ENCODE data around the gene FKBP4. TPM values are rescaled to one million over a fixed set of nuclear protein-coding genes. Genes with fewer than 3 reads are reported as not detected.

FKBP4 gene
- total RNA-seq, 2 experiments from 2014 or later: 62.3 to 67.7 TPM

- DNase-seq (no peak), ATAC-seq (ENCODE audit: low read depth) (no peak)
- Mint-ChIP-seq H3K27ac (no peak overlapping the region), H3K36me3 (peaks cover 6% of the 10 kb centered on the region), H3K4me1 (peaks cover 23% of the 10 kb centered on the region), H3K4me3 (peak overlapping the region; percentile 80), H3K9me3 (no peaks in the 10 kb centered on the region), H3K27me3 (peaks cover 10% of the 10 kb centered on the region)
- POLR2A ChIA-PET: interaction anchor here (0.7 to 3.4 kb wide), 3 partner anchors 19 to 84 kb away, joined by 4 to 23 read pairs (median 12); partner anchors contain the start of genes FOXM1, ITFG2 and RHNO1
Observed at GRCh38 chr12:2793561-2793960, 1.2 kb upstream of the FKBP4 start.

DNA sequence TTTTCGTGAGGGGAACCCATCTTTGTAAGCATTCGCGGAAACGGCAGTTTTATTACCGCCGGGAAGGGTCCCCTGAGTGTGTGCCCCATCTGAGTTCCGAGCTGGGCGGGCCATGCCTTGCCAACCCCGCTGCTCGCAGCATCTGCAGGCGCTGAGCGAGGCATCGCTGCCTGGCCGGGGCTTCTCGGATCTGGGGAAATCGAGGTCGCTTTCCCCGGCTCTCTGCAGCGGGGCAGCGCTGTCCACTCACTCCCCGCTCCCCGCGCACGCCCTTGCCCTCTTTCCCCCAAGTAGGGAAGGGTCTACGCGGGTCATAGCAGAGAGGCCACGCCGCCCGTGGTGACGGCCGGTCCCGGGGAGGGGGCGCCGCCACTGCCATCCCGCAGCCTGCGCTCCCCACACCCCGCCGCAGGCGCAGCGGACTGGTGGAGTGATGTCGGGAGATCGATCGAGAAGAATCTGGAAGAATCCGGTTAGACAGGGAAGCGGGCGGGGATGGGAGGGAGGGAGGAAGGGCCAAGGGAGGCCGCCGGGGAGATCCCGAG is 507 bp upstream of the FKBP4 start:
- H3K27me3 Mint-ChIP-seq: peaks cover 7% of the 10 kb centered on the region
- peaks cover 9% of the 10 kb centered on the region for H3K36me3 Mint-ChIP-seq
- H3K27ac Mint-ChIP-seq: peak overlapping the region; percentile 45
- ATAC-seq (ENCODE audit: low read depth): peak; percentile 4
- peak; percentile 59 for DNase-seq
- peaks cover 26% of the 10 kb centered on the region for H3K4me1 Mint-ChIP-seq
- H3K4me3 Mint-ChIP-seq: peak overlapping the region; percentile 80
- no peaks in the 10 kb centered on the region for H3K9me3 Mint-ChIP-seq
- POLR2A ChIA-PET: interaction anchor here (0.7 to 3.4 kb wide), 7 partner anchors 11 to 104 kb away, joined by 3 to 31 read pairs (median 5); partner anchors contain the start of genes FOXM1, ITFG2 and RHNO1

DNA sequence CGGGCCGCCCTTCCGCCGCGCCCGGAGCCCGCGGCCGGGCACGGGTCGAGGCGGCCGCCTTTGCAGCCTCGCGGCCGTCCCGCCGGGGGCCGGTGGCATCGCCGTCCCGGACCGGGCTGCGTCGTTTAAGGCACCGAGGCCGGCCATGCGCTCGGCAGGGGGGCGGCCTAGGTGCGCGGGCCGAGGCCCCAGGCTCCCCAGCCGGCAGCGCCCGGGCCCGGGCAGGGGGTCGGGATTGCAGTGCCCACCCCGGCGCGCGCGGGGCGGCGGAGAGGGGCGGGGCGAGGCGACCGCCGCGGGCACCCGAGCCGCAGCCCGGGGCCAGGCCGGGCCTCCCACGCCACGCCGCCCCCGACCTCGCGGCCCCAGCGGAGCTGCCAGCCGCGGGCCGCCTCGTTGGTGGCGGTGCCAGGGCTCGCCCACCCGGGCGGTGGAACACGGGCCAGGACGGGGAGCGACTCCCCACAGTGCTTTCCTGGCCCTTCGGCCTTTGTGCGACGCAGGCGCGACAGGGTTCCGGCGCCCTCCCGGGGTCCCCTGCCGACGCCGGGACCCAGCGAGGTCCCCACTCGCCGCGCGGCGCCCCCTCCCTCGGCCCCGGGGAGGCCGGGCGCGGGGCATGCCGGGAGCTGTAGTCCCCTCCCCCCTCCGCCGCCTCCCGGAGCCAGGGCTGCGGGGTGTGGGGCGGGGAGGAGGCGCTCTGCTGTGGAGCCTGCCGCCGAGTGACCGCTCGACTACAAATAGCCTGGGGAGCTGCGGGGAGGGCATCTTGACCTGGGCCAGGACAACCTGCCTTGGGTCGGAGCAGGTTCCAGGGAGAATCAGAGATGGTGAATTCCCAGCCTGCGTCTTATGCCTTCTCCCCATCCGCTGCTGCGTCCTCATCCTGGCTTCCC is 769 bp downstream of the FKBP4 start:
- H3K27ac Mint-ChIP-seq: peak overlapping the region; percentile 85
- H3K4me3 Mint-ChIP-seq: peak overlapping the region; percentile 87
- H3K4me1 Mint-ChIP-seq: peaks cover 32% of the 10 kb centered on the region
- ATAC-seq (ENCODE audit: low read depth) (peak; percentile 66), DNase-seq (peak; percentile 87)
- peaks cover 17% of the 10 kb centered on the region for H3K36me3 Mint-ChIP-seq
- POLR2A ChIA-PET: interaction anchor here (0.8 to 3.4 kb wide), 8 partner anchors 12 to 116 kb away, joined by 3 to 31 read pairs (median 8); partner anchors contain the start of genes FOXM1, ITFG2 and RHNO1
- H3K27me3 Mint-ChIP-seq: peaks cover 7% of the 10 kb centered on the region
- no peaks in the 10 kb centered on the region for H3K9me3 Mint-ChIP-seq

DNA sequence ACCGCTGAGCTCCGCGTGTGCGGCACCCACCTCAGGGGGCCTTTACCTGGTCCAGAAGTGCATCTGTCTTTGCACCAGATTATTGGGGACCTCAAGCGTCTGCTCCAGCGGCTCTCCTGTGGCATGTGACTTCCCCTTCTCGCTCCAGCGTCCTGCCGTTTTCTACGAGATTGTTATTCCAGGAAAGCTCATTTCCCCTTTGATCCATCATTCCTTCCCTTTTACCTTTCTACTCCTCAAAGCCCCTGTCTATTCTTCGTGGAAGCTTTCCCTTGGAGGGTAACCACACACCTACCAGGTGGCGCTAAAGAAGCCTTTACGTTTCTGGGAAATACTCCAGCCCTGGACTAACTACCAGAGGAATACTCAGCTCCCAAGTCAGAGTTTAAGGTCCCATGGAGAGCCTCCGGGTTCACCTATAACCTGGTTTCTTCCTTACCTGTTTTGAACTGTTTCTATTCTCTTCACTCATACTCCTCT is 1.5 kb downstream of the FKBP4 start:
- ATAC-seq (ENCODE audit: low read depth) (no peak), DNase-seq (no peak)
- peaks cover 19% of the 10 kb centered on the region for H3K36me3 Mint-ChIP-seq
- peak overlapping the region; percentile 85 for H3K27ac Mint-ChIP-seq
- H3K9me3 Mint-ChIP-seq: no peaks in the 10 kb centered on the region
- peak overlapping the region; percentile 87 for H3K4me3 Mint-ChIP-seq
- H3K4me1 Mint-ChIP-seq: peaks cover 32% of the 10 kb centered on the region
- POLR2A ChIA-PET: interaction anchor here (0.8 to 3.4 kb wide), 6 partner anchors 14 to 117 kb away, joined by 3 to 31 read pairs (median 12); partner anchors contain the start of genes FOXM1, ITFG2 and RHNO1
- H3K27me3 Mint-ChIP-seq: peaks cover 7% of the 10 kb centered on the region

DNA sequence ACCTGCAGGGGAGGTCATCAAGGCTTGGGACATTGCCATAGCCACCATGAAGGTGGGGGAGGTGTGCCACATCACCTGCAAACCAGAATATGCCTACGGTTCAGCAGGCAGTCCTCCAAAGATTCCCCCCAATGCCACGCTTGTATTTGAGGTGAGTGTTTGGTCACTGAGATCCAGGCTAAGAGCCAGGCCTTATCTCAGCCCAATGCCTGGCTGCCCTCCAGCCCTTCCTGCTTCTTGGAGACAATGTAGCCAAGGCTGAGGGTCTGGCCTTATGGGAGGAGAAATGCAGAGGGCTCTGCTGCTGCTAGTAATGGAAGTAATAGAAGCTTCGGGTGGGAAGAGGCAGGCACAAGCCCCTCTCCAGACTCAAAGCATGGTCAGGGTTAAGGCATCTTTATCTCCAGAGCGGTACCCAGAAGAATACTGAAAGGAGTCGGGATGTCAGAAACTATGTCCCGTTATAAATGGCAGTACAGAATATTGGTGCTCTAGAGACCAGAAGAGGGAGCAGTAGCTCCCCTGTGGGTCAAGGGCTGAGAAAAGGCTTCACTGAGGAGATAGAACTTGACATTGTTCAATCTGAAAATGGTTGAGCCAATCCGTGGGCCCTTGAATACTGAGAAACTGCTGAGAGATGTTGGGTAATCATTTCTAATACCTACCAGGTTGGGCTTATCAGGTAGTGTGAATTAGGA is 3.1 kb downstream of the FKBP4 start:
- Mint-ChIP-seq H3K4me1 (peaks cover 28% of the 10 kb centered on the region), H3K4me3 (peak overlapping the region; percentile 61), H3K36me3 (peaks cover 31% of the 10 kb centered on the region), H3K27ac (no peak overlapping the region), H3K27me3 (peaks cover 1% of the 10 kb centered on the region), H3K9me3 (no peaks in the 10 kb centered on the region)
- POLR2A ChIA-PET: interaction anchor here (0.9 kb wide), 1 partner anchor 12 kb away, joined by 3 read pairs; no protein-coding TSS in a partner anchor
- DNase-seq: no peak
- no peak for ATAC-seq (ENCODE audit: low read depth)

DNA sequence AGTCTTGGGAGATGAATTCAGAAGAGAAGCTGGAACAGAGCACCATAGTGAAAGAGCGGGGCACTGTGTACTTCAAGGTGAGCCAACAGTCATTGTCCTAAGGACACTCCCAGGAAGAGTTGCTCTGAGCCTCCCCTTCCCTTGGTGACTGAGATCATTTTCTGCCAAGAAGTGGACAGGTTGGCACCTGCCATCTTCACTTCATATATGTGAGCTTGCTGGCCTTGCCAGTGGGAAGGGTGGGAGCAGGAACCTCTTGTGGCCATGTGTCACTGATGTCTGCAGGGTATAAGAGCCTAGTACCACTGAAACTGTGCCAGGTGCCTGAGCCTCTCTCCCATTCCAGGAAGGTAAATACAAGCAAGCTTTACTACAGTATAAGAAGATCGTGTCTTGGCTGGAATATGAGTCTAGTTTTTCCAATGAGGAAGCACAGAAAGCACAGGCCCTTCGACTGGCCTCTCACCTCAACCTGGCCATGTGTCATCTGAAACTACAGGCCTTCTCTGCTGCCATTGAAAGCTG is 5.3 kb downstream of the FKBP4 start:
- Mint-ChIP-seq H3K4me1 (peaks cover 28% of the 10 kb centered on the region), H3K36me3 (peaks cover 36% of the 10 kb centered on the region), H3K4me3 (no peak overlapping the region), H3K27ac (peak overlapping the region; percentile 55), H3K9me3 (no peaks in the 10 kb centered on the region), H3K27me3 (no peaks in the 10 kb centered on the region)
- no peak for DNase-seq
- no peak for ATAC-seq (ENCODE audit: low read depth)
- POLR2A ChIA-PET: interaction anchor here (1.7 kb wide), 1 partner anchor 91 kb away, joined by 3 read pairs; the partner anchor contains the start of gene TULP3

DNA sequence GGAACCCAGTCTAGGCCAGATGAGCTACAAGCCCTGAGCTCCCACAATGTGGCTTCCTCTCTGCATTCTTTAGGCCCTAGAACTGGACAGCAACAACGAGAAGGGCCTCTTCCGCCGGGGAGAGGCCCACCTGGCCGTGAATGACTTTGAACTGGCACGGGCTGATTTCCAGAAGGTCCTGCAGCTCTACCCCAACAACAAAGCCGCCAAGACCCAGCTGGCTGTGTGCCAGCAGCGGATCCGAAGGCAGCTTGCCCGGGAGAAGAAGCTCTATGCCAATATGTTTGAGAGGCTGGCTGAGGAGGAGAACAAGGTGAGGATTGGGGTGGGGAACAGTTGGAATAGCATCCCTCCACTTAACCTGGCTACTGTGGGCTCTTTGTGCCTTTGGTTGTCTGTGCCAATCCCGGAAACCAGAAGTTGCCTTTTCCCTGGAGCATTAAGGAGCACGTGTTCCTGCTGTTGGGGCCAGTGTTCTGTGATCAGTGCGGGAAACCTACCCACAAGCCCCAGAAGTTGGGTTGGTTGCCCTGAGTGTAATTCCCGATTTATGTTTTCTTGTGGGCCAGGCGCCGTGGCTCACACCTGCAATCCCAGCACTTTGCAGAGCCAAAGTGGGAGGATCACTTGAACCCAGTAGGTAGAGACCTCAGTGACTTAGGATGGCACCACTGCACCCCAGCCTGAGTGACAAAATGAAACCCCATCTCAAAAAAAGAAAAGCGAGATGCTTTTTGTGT is 6.4 kb downstream of the FKBP4 start:
- ATAC-seq (ENCODE audit: low read depth) (no peak), DNase-seq (no peak)
- Mint-ChIP-seq H3K4me1 (peaks cover 25% of the 10 kb centered on the region), H3K27ac (no peak overlapping the region), H3K36me3 (peaks cover 38% of the 10 kb centered on the region), H3K9me3 (no peaks in the 10 kb centered on the region), H3K4me3 (no peak overlapping the region), H3K27me3 (no peaks in the 10 kb centered on the region)
- POLR2A ChIA-PET: interaction anchor here (1.7 kb wide), 1 partner anchor 90 kb away, joined by 3 read pairs; the partner anchor contains the start of gene TULP3

GRCh38 chr12:2803635-2804392 is 9.0 kb downstream of the FKBP4 start:
- Mint-ChIP-seq H3K27ac (no peak overlapping the region), H3K4me1 (peaks cover 11% of the 10 kb centered on the region), H3K27me3 (no peaks in the 10 kb centered on the region), H3K9me3 (no peaks in the 10 kb centered on the region), H3K4me3 (no peak overlapping the region), H3K36me3 (peaks cover 30% of the 10 kb centered on the region)
- POLR2A ChIA-PET: no interaction called here
- no peak for ATAC-seq (ENCODE audit: low read depth)
- no peak for DNase-seq

DNA sequence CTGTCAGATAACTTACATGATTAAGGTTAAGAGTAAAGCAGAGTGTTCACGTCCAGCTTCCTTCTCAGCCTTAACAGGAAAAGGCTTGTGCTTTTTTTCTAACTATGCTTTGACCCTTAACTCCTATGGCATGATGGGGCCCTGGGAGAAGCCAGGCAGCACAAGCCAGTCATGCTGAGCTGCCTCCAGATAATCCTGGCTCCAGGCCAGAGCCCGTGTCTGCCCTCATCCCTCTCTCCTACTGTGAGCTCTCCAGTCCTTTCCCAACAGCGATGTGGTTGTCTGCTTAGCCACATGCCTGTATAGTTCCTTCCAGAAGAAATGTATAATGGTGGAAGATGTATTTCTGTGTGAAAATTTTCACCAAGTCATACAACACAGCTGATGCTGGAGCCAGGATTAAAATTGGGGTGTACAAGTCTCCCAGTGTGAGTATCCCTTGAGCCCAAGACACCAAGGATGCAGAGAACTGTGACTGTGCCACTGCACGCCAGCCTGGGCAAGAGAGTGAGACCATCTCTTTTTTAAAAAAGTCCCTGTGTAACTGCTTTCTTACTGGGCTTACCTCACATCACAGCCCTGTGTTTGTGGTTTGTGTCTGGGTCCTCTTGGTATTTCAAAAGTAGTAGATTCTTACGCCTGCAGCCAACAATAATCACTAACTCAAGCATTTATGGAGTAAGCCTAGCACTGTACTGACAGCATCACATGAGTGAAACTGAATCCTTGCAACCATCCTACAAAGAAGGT is 9.8 kb downstream of the FKBP4 start:
- peaks cover 5% of the 10 kb centered on the region for H3K4me1 Mint-ChIP-seq
- peak; percentile 10 for DNase-seq
- no peaks in the 10 kb centered on the region for H3K27me3 Mint-ChIP-seq
- POLR2A ChIA-PET: no interaction called here
- H3K27ac Mint-ChIP-seq: peak overlapping the region; percentile 56
- H3K9me3 Mint-ChIP-seq: no peaks in the 10 kb centered on the region
- no peak for ATAC-seq (ENCODE audit: low read depth)
- H3K4me3 Mint-ChIP-seq: no peak overlapping the region
- H3K36me3 Mint-ChIP-seq: peaks cover 29% of the 10 kb centered on the region

DNA sequence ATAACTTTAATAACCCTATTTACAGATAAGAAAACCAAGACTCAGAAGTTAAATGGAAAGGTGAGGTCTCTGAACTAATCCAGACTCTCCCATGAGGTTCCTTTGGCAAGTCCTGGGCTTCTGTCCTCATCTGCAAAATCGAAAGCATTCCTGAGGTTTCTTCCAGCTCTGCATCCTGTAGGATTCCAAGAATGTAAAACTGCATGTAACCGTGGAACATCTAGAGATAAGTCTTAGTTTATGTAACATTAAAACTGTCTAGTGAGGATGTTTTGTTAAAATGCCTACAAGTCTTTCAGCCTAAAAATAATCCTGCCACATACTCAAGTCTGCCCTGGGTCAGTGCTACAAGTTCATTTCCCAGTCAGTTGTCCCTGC is 10.4 kb downstream of the FKBP4 start:
- H3K36me3 Mint-ChIP-seq: peaks cover 25% of the 10 kb centered on the region
- no peaks in the 10 kb centered on the region for H3K9me3 Mint-ChIP-seq
- H3K4me1 Mint-ChIP-seq: peaks cover 3% of the 10 kb centered on the region
- H3K27me3 Mint-ChIP-seq: no peaks in the 10 kb centered on the region
- ATAC-seq (ENCODE audit: low read depth) (no peak), DNase-seq (no peak)
- H3K27ac Mint-ChIP-seq: no peak overlapping the region
- H3K4me3 Mint-ChIP-seq: no peak overlapping the region
- POLR2A ChIA-PET: no interaction called here

- no peak overlapping the region for H3K27ac Mint-ChIP-seq
- no peaks in the 10 kb centered on the region for H3K9me3 Mint-ChIP-seq
- no peak overlapping the region for H3K4me3 Mint-ChIP-seq
- POLR2A ChIA-PET: no interaction called here
- H3K27me3 Mint-ChIP-seq: no peaks in the 10 kb centered on the region
- H3K36me3 Mint-ChIP-seq: peaks cover 16% of the 10 kb centered on the region
- DNase-seq (no peak), ATAC-seq (ENCODE audit: low read depth) (no peak)
- H3K4me1 Mint-ChIP-seq: peaks cover 6% of the 10 kb centered on the region
Observed at GRCh38 chr12:2806700-2807099, 11.9 kb downstream of the FKBP4 start.

Data from activated naive CD8-positive, alpha-beta T cell treated with anti-CD3 and anti-CD28 coated beads, Interleukin-2, amount 10 ng/mL, durations not matched to agents 7 days and 5 days (primary cell).